Mesenteric fat pad (tissue), 1 donor: Measurements from ENCODE around the gene FMNL1. TPM values are rescaled to one million over a fixed set of nuclear protein-coding genes. Genes with fewer than 3 reads are reported as not detected.
A peak's percentile ranks its signal among the peaks of the same experiment; 100 is the strongest.

ENCODE experiments used
- DNase-seq: peaks from one replicate; pipeline ENCODE4 v3.0.0-alpha.2; 2020; ENCODE audit warnings: low spot score
- total RNA-seq: library from RNA; stranded (reverse); fragmentation: NEBNext Ultra II Directional; extraction: Animal tissue kit (Norgen Biotek cat#: 25700); gene quantifications from one replicate; pipeline ENCODE4 v1.2.1, GENCODE V29; 2021
- donor health status: DM: yes; HTN: yes; CAD: no.

The FMNL1 gene
- total RNA-seq, 1 donor from 2014 or later: 51.2 TPM

GRCh38 chr17:45222996-45223538, 1.4 kb downstream of the FMNL1 start:
- DNase-seq: no peak

DNA sequence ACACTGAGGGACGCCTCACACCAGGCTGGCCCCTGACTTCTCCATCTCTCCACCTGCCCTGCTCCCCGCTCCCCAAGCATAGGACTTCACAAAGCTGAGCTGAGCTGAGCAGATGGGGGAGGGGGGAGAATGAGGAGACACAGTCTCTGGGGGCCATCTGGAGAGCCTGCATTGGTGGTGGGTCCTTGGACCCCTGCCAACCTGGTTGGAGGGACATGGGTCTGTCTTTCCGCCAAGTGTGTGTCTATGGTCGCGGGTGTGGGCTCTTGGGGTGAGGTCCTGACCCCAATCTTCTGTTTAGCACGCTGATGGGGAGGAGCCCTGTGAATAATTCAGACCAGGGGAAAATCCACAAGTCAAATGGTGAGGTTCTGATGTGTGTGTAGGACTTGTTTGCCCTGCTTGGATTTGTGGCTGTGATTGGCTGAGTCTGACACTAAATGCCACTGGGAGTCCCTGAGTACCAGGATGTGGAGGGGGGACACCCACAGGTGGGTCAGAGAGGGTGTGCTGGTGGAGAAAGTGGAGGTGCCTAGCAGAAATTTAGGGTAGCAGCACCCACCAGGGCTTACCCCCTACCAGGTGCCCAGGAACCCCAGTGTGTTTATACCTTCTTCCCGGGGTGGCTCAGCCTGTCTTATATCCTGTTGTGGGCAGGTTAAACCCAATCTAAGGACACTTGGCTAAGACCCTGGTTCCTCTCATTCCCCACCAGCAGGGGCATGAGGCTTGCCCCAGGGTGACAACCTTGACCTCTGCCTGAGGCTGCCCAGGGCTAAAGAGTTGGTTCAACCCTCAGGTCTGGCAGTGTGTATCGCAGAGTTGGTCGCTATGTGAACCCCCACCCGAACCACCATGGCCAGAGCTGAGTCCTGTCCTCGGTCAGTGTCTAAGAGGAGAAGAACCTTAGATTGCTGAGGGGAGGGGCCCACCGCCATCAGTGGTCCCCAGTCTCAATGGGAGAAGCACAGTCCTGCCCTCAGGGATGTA, 2.1 kb downstream of the FMNL1 start:
- no peak for DNase-seq

DNA sequence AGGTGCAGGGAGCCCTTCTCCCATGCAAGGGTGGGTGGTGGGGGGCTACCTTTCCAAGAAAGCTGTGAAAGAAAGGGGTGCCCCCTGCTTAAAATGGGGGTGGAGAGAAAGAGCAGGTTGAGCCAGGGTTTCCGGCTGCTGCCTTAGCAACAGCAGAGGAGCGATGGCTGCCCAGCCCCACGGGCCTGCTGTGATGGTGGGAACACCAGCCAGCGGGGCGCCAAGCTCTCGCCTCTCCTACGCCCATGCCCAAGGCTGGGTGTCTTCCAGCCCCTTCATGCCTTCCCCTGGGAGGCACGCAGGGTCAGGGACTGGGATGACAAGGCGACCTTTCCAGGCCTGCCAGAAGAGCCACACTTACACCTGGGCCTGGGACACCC, 3.0 kb downstream of the FMNL1 start:
- DNase-seq: no peak

GRCh38 chr17:45225051-45225700, 3.5 kb downstream of the FMNL1 start:
- no peak for DNase-seq

DNA sequence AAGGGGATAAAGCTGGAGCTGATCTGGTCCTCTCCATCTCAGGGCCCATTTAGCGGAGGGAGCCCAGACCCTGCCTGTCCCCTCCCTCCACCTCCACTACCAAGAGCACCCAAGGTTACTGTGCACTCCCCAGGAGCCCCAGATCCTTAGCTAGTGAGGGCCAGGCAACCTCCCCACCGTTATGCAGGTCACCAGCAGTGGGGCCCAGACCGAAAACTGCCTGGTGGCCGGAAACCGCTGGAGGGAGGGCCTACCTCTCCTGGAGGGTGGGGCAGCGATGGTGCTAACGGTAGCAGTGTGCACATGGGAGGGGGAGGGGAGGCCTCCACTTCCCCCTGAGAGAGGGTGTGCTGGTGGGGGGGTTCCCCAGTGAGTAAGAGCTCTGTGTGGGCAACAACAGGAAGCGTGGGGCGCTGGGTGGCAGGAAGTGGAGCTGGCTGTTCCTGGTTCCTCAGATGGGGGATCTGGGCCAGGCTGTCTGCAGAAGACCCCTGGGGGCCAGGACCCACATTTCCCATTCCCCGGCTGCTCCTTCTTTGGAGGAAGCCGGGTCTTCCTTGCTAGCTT, 4.4 kb downstream of the FMNL1 start:
- no peak for DNase-seq

GRCh38 chr17:45226576-45226975, 4.9 kb downstream of the FMNL1 start:
- no peak for DNase-seq

DNA sequence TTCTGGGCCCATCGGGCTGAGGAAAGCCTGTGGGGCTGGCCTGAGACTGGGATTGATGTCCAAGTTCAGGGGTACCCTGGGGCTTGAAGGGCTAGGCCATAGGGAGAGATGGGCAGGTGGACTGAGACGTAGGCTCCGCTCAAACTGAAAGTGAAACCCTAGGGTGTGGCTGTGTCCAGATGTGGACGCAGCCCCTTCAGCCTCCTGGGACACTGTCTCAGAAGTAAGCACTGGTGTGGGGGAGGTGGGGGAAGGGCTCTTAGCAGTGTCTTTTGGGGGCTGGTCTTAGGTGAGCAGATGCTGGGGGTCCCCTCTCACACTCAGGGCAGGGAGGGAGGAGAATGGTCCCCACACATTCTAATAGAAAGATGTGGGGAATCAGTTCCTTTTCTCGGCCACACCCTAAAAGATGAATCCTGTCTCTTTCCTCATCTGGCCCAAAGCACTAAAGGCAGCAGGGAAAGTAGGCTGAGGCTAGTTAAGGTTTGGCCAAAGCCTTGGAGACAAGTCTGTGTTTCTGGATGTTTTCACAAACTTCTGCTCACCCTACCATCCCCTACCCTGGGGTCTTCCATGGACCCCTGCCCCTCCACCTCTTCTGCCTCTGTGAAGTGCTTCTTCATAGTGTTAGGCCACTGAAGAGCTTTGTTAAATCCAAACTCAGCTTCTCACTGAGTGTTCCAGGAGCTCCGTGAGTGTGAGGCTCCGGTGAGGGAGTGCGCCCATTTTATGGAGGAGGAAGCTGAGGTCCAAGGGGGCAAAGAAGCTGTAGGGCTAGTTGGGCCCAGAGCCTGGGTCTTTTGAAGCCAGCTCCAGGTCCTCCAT, 5.6 kb downstream of the FMNL1 start:
- no peak for DNase-seq

- no peak for DNase-seq
Measured at GRCh38 chr17:45227926-45228762, 6.5 kb downstream of the FMNL1 start.

GRCh38 chr17:45228763-45229539, 7.3 kb downstream of the FMNL1 start:
- peak; percentile 95 for DNase-seq

DNA sequence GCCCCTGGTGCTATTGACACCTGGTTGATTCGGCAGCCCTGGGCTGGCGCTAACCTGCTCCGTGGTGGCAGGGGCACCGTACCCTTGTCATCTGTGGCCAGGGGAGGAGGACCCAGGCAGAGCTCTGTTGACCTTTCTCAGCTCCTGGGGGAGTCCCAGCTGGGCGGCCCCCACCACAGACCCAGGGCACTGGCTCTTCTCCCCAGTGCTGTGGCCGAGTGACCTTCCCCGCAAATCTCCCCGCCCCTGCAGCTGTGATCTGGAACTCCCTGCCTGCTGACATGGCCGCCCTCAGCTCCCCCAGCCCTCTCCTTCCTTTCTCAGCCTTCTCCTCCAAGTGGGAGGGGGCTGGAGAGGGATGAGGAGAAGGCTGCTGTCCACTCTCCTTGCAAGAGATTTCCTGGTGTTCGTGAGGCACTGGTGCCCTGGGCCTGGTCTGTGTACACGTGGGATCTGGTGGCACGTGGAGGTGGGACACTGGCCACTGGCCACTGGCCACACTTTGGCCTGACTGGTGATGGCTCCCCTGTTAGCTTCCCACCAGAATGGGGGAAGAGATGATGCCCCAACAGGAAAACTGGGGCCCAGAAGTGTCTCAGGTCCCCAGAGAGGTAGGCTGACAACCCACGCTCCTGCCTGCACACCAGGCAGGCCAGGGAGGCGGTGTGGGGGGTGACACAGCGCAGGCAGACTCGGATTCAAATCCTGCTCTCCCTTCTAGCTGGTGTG, 8.2 kb downstream of the FMNL1 start:
- DNase-seq: no peak

- DNase-seq: no peak
Measured at GRCh38 chr17:45230410-45230786, 8.7 kb downstream of the FMNL1 start.

DNA sequence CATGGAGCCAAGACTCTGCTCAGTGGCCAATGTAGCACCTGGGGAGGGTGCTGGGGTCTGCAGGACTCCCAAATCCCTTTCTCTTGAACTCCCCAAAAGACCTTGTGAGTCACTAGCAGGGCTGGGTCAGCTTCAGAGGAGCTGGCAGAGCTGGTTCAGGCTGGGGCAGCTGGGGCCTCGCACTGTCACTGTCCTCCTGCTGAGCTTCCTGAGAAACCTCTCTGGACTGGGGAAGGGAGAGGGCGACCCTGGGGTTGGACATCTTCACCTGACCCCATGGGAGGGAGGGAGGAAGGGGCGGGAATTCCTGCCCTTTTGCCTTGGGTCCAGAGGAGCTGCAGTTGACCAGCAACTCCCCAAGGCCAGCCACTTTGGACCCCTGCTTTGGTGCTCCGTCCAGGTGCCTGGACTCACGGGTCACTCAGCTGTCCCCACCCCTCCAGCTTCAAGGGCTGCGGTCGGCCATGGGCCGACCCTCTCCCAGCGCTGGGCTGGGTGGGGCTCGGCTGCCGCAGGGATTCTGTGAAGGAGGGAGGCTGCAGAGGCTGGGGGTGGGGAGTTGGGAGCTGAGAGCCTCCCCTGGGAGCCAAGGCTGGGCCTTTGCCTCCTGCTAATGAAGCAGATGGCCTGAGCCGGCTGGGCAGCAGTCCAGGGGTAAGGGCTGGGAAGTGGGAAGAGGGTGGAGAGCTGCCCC, 9.2 kb downstream of the FMNL1 start:
- no peak for DNase-seq

- DNase-seq: no peak
Measured at GRCh38 chr17:45231481-45232116, 9.9 kb downstream of the FMNL1 start.

DNA sequence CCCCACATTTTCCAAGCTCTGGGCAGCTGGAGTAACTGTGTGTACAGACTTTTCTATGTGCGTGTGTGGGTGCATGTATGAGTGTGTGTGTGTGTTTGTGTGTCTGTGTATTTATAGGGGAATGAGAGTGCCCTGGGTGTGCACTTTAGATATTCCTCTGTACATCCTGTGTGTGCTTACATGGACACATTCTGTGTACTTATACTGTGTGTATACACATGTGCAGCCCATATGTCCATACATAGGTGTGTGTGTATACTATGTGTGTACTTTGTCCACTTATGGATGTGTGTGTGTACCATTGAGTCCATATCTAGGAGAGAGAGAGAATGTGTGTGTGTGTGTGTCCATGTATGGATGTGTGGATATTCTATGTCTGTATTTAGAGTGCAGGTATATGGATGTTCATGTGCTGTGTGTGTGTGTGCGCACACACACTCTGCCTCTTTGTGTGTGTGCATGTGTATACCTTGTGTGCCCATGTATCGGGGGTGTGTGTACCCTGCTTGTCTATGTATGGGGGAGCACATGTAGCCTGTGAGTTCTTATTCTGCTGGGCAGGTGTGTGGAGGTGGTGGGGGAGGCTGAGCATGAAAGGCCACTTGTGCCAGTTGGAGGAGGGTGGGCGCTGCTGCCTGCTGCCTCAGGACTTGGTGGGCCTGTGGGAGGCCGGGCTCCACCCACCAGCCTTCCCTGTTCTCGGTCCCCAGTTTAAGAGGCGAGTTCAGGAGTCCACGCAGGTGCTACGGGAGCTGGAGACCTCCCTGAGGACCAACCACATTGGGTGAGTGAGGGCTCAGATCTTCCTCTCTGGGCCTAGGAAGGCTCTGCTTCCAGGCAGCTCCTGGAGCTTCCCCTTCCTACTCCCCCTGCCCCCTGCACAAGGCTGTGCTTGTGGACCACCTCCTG, 11.1 kb downstream of the FMNL1 start:
- DNase-seq: no peak

- DNase-seq: no peak
Measured at GRCh38 chr17:45233423-45233924, 11.8 kb downstream of the FMNL1 start.
